Heart left ventricle (tissue), 16 donors: ENCODE results near the gene TIMM22. TPM values are rescaled to one million over a fixed set of nuclear protein-coding genes. Genes with fewer than 3 reads are reported as not detected.
A peak's percentile ranks its signal among the peaks of the same experiment; 100 is the strongest.
"Not testable (repeated sequence)": the region's sequence is repeated elsewhere in the genome, so short reads cannot be mapped to it uniquely, and the experiment has no call there.

ENCODE experiments used
- ATAC-seq, 4 donors: fragments of 200-7000 bp; cut with Tn5 transposase; one replicate each; pipeline ENCODE4 v1.9.1; 2020 to 2022; ENCODE audit warnings: moderate library complexity in 4 of 4, mild to moderate bottlenecking in 3 of 4, moderate number of reproducible peaks in 1 of 4
- DNase-seq, 5 donors: peaks; one replicate each; pipeline ENCODE4 v3.0.0-alpha.2; 2020
- H3K27ac ChIP-seq, 12 donors: fragments of 200-600 bp; sonication (generic) in 4 of 12; one replicate each; pipeline versions ENCODE4 v1.5.0 to v1.8.0; 2016 to 2022; ENCODE audit warnings: mild to moderate bottlenecking in 2 of 12
- H3K27me3 ChIP-seq, 9 donors: fragments of 200-600 bp; sonication (generic) in 2 of 9; one replicate each; pipeline versions ENCODE4 v1.5.1 to v1.8.0; 2016 to 2022; ENCODE audit warnings: mild to moderate bottlenecking in 3 of 9
- H3K36me3 ChIP-seq, 9 donors: fragments of 200-600 bp; sonication (generic) in 2 of 9; one replicate each; pipeline versions ENCODE4 v1.5.0 to v1.8.0; 2018 to 2022; ENCODE audit warnings: mild to moderate bottlenecking in 2 of 9
- H3K4me1 ChIP-seq, 12 donors: fragments of 200-600 bp; sonication (generic) in 4 of 12; one replicate each; pipeline versions ENCODE4 v1.5.0 to v1.8.0; 2016 to 2022; ENCODE audit warnings: mild to moderate bottlenecking in 3 of 12
- H3K4me3 ChIP-seq, 12 donors: fragments of 200-600 bp; sonication (generic) in 4 of 12; one replicate each; pipeline versions ENCODE4 v1.5.0 to v1.8.0; 2017 to 2022; ENCODE audit warnings: mild to moderate bottlenecking in 9 of 12, moderate library complexity in 4 of 12
- H3K9me3 ChIP-seq, 12 donors: fragments of 200-600 bp; sonication (generic) in 4 of 12; one replicate each; pipeline versions ENCODE4 v1.5.0 to v1.8.0; 2016 to 2022; ENCODE audit warnings: mild to moderate bottlenecking in 1 of 12
- CTCF ChIP-seq, 12 donors: fragments of 200-600 bp; sonication (generic) in 4 of 12; IDR thresholded peaks; one replicate each; pipeline versions ENCODE4 v1.5.0 to v1.8.0; 2018 to 2022; ENCODE audit warnings: antibody characterized with exemption in 12 of 12, mild to moderate bottlenecking in 5 of 12
- POLR2A ChIP-seq, 2 donors: fragments of 450-650 bp; IDR thresholded peaks; one replicate each; pipeline ENCODE4 v1.6.1; 2017; ENCODE audit warnings: antibody characterized with exemption in 2 of 2, mild to moderate bottlenecking in 2 of 2, moderate library complexity in 2 of 2
- WGBS, 4 donors: extraction: QIAGEN DNeasy Blood & Tissue Kit in 2 of 4; methylation state at CpG; one replicate each; pipeline versions ENCODE4 v1.1.5 to v1.1.7; 2013 to 2018; 5-methylcytosine and 5-hydroxymethylcytosine counted together
- intact Hi-C, 10 donors: fragments of 100-400 bp; cut with DNase I; formaldehyde crosslinking; loops; one replicate each; pipeline versions ENCODE4 v1.11.1 to v1.14.2; 2022
- polyA plus RNA-seq, 2 donors: library from polyadenylated mRNA; stranded (reverse); fragments of 200-250 nt; gene quantifications; one replicate each; pipeline ENCODE4 v1.2.3, GENCODE V29; 2013
- total RNA-seq, 9 donors: library from RNA; depleted of rRNA in 2 of 9; stranded (reverse); fragments of >200 nt in 2 of 9; fragmentation: NEBNext Ultra II Directional in 3 of 9; extraction: Animal tissue kit (Norgen Biotek cat#: 25700) in 3 of 9; gene quantifications; one replicate each; pipeline versions ENCODE4 v1.1.0 to v1.2.4, GENCODE V29; 2016 to 2023
- donor health status: ischemic (EF 13 %, LVEDD 7.1; RV severe dilation, severe dysfunction).
- donor health status: healthy with polysubstance abuse.
- donor health status: DM: no; HTN: yes; CAD: no.
- donor health status: DM: no; HTN: no; CAD: no.
- donor health status: ischemic (EF 25% LVEDD 6.9; RV normal size, moderate dysfunction).
- donor health status: ischemic (EF 25% LVEDD 5.7; RV mildly dilated, moderate dysfunction).
- donor health status: healthy.
- donor health status: DM: yes; HTN: yes; CAD: no.
- donor health status: ischemic (EF 35%, LVEDD 5.7; RV mildly dilated, moderate dysfunction).
- donor health status: nonischemic (EF 11% LVEDD 7.7; RV severe dilation, severe dysfunction).
- donor health status: DM: yes; HTN: yes; CAD: no.
- donor health status: PGD.
- donor health status: ischemic (EF 29% LVEDD 5.4; RV normal size, mild dysfunction).
- donor health status: nonischemic (EF 23%, LVEDD 6.1; RV moderate dilation, normal function).

Gene TIMM22
- total and polyA plus RNA-seq, 11 donors, result 12.5 to 20.4 (median 16.5) TPM

- Histone ChIP-seq H3K4me3 (no peak overlapping the region), H3K27me3 (no peaks in the 10 kb centered on the region), H3K27ac (peak overlapping the region in 10 of 12 donors; percentile 50 to 95 (median 85)), H3K4me1 (peaks cover 11 to 87% (median 43%) of the 10 kb centered on the region in 12 donors), H3K9me3 (no peaks in the 10 kb centered on the region), H3K36me3 (peaks cover 0 to 54% (median 30%) of the 10 kb centered on the region in 9 donors)
- TF ChIP-seq POLR2A (IDR thresholded peaks at IDR 0.05) (no peak), CTCF (IDR thresholded peaks at IDR 0.05) (no peak)
- ATAC-seq (no peak), DNase-seq (peak in 3 of 5 donors; percentile 19 to 48 (median 29))
- WGBS, 4 donors, result 63 to 83% (median 77%) methylated on average over 9 of the region's 9 CpGs
- intact Hi-C loops, result loop anchor here in 4 of 10 donors (2.0 to 10.0 kb wide), 4 partner anchors 38 to 161 kb away; partner anchors contain the start of gene TIMM22 (in 1 of the 4)
These were observed 48.5 kb downstream of the TIMM22 start for GRCh38 chr17:1045456-1045855.

GRCh38 chr17:1047177-1047878 lies 50.4 kb downstream of the TIMM22 start:
- DNase-seq (peak; percentile 61 to 89 (median 69)), ATAC-seq (peak; percentile 68 to 80 (median 77))
- Histone ChIP-seq H3K27me3 (no peaks in the 10 kb centered on the region), H3K27ac (peak overlapping the region; percentile 52 to 95 (median 84)), H3K9me3 (no peaks in the 10 kb centered on the region), H3K36me3 (peaks cover 0 to 54% (median 26%) of the 10 kb centered on the region in 9 donors), H3K4me1 (peaks cover 11 to 74% (median 38%) of the 10 kb centered on the region in 12 donors), H3K4me3 (no peak overlapping the region)
- TF ChIP-seq POLR2A (IDR thresholded peaks at IDR 0.05) (no peak), CTCF (IDR thresholded peaks at IDR 0.05) (peak in 7 of 12 donors; percentile 9 to 37 (median 22))
- intact Hi-C loops, result loop anchor here in 3 of 10 donors (5.0 to 10.0 kb wide), 3 partner anchors 40 to 163 kb away; no protein-coding TSS in a partner anchor
- 39 to 53% (median 50%) methylated on average over 14 to 21 of the region's 21 CpGs for WGBS, 4 donors

GRCh38 chr17:1047879-1048470 lies 51.0 kb downstream of the TIMM22 start:
- intact Hi-C loops, result loop anchor here in 3 of 10 donors (5.0 to 10.0 kb wide), 3 partner anchors 41 to 163 kb away; no protein-coding TSS in a partner anchor
- peak in 3 of 5 donors; percentile 18 to 51 (median 28) for DNase-seq
- H3K4me3 ChIP-seq, result no peak overlapping the region
- peaks cover 11 to 69% (median 35%) of the 10 kb centered on the region in 12 donors for H3K4me1 ChIP-seq
- TF ChIP-seq CTCF (IDR thresholded peaks at IDR 0.05) (no peak), POLR2A (IDR thresholded peaks at IDR 0.05) (no peak)
- 56 to 76% (median 62%) methylated on average over 16 to 20 of the region's 20 CpGs for WGBS, 4 donors
- no peak for ATAC-seq
- H3K27ac ChIP-seq, result peak overlapping the region; percentile 52 to 95 (median 84)
- H3K36me3 ChIP-seq, result peaks cover 0 to 47% (median 26%) of the 10 kb centered on the region in 9 donors
- H3K9me3 ChIP-seq, result no peaks in the 10 kb centered on the region
- no peaks in the 10 kb centered on the region for H3K27me3 ChIP-seq

GRCh38 chr17:1048516-1049115 lies 51.7 kb downstream of the TIMM22 start:
- not testable (repeated sequence) for H3K9me3 ChIP-seq, H3K27me3 ChIP-seq, ATAC-seq, H3K4me3 ChIP-seq
- intact Hi-C loops, result loop anchor here in 3 of 10 donors (5.0 to 10.0 kb wide), 3 partner anchors 41 to 164 kb away; no protein-coding TSS in a partner anchor
- H3K36me3 ChIP-seq, result peaks cover 0 to 48% (median 29%) of the 10 kb centered on the region in 9 donors
- peak in 3 of 5 donors; percentile 18 to 51 (median 26) for DNase-seq
- 75 to 88% (median 83%) methylated on average over 31 to 49 of the region's 49 CpGs for WGBS, 4 donors
- peaks cover 11 to 67% (median 28%) of the 10 kb centered on the region in 12 donors for H3K4me1 ChIP-seq
- H3K27ac ChIP-seq, result peak overlapping the region in 8 of 12 donors; percentile 77 to 95 (median 85)
